ENCODE measurements around the gene MYO1H.
"Not testable (repeated sequence)": the region's sequence is repeated elsewhere in the genome, so short reads cannot be mapped to it uniquely, and the experiment has no call there.

Gene MYO1H

DNA sequence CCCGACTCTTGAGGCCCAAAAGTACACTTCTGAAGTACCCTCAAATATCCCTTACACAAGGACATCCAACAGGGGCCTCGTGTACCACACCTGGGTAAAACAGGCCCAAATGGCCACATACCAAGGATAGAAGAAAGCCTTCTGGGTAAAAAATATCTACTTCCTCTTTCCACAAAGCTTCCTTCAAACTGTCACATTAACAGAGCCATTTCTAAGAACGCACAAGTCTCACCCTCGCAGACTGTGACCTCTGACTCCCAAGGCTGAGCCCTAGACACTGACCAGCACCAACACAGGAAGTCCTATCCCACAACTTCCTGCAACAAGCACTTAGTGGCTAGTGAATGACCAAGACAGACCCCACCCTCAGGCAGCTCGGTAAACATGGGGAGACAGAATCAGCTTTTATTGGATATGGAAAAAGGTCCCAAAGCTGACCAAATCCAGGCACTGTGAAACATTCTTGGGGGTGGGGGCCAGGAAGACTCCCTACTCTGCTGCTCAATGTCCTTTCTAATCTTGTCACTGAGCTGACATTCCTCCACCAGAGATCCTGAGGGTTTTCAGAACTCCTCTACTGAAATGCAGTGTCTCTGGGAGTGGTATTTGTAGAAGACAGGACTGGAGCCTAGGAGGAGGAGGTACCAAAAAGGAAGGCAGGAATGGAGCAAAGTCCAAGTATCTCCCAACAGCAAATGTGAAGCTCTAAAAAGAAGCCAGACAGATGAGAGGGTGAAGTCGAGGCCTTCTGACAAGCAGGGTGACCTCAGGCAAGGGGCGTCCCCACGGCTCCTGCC is 113.5 kb downstream of the MYO1H start:
- DNase-seq: peak; percentile 41
- in situ Hi-C loops (cut with HindIII; ENCODE audit: low pct_ligation_motif_present, low pct_unique_long_range_greater_than_20kb, low sequenced_read_pairs): no loop called here

DNA sequence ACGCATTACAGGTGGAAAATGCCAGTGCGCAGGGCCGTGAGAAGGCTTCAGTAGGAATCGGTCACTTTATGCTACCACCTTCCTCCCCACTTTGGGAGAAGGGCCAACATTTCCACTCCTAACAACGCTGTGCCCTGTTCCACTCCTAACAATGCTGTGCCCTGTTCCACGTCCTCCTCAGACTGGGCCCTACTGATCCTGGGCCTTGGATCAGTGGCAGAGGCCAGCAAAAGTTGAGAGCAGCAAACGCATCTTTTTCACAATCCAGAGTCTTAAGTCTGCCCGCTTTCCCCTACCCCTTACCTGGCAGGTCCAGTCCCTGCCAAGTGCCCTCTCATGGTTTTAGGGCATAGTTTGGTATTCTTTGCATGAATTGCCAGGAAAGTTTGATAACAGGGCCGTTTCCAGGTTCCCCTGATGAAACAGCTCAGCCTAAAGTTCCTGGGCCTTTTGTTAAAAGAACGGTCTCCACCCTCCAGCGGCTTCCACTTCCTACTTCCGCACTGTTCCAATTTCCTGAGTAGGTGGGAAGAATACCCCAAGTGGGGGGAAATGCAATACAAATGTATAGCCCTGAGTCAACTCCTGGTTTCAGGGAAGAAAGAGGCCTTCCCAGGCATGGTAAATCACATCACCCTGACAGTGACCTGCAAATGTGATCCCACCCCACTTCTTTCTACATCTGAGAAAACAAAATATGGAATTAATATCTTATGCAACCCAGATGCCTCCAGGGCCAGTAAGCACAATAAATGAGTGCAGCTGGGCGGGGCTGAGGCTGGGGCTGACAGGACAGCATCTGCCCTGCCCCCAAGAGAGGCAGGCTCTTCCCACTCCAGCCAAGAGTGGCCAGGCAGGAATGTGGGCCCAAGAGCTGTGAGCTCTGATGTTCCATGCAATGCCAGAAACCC is 114.4 kb downstream of the MYO1H start:
- DNase-seq: peak; percentile 83
- in situ Hi-C loops (cut with HindIII; ENCODE audit: low pct_ligation_motif_present, low pct_unique_long_range_greater_than_20kb, low sequenced_read_pairs): no loop called here

DNA sequence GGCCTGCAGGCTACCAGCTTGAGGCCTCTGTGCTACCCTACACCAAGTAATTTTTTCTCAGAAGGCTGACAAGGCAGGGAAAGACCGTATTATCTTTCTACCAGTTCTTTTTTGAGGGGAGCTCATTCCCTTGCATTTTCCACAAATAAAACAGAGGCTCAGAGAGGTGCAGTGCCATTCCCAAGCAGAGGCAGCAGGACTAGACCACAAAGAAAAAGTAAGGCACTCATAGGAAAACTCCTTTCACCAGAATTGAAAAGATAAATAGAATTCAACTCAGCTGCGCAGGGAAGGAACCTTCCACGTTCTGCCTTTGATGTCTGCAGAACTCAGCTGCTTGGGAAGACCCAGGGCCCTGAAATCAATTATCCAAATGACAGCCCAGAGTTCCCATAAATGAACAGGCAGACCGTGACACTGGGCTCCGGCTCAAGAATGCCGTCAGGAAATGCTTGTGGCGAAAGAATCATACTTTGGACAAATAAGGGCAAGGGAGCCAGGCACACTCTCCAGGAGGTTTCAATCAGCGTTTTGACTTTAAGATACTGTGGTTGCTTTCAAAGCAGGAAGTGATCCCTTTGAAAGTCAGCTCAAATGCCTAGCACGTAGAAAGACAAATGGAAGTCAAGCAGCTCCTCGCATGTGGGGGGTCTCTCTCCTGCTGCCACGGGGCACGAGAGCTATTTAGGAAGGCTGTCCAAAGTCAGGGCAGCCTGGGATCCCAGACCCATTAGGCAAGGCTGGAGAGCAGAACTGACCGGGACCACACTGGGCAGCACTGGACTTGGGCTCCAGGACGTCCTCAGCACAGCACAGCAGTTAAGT is 115.4 kb downstream of the MYO1H start:
- in situ Hi-C loops (cut with HindIII; ENCODE audit: low pct_ligation_motif_present, low pct_unique_long_range_greater_than_20kb, low sequenced_read_pairs): no loop called here
- peak; percentile 98 for DNase-seq

DNA sequence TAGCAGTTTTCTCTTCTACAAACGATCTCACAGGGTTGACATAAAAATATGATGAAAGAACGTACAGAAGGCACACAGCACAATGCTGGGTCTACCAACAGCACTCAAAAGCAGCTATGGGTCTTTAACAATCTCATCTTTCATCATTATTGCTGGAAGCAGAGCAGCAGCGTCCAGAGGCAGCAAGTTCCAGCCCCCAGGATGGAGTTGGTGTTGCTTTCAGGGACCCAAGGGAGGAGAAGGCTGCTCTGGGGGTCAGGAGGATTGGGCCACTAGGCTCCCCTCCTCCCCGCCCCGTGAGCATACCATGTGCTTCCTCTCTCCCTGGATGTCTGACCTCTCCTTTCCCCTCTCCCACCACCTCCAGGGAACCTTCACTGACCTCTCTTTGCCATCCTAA is 116.1 kb downstream of the MYO1H start:
- in situ Hi-C loops (cut with HindIII; ENCODE audit: low pct_ligation_motif_present, low pct_unique_long_range_greater_than_20kb, low sequenced_read_pairs): no loop called here
- peak; percentile 19 for DNase-seq

DNA sequence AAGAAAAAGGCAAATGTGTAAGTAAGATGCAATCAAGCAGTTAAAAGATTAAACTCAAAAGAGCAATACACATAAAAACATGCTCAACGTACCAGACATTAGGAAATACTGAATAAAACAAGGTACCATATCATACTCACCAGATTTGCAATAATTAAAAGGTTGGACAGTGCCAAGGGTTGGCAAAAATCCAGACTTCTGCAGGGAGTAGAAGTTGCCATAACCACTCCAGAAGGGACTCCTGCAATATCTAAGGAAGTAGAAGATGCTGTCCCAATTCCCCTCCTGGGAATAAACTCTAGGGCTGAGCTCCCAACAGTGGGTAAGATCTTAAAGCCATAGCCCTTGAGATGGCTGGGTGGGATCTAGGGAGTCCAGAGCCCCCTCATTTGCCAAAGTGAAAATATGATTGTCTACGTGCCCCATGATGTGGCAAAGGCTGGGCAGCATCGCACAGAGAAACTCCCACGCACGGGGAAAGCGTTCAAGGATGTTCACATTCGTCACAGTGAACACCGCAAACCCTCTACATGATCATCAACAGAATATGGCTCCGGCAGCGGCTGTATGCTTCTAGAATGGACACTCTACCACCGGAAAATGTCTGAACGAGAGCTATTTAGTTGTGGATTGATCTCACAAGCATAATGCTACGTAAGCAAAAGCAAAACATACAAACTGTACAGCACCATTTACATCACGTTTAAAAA is 117.1 kb downstream of the MYO1H start:
- in situ Hi-C loops (cut with HindIII; ENCODE audit: low pct_ligation_motif_present, low pct_unique_long_range_greater_than_20kb, low sequenced_read_pairs): no loop called here
- no peak for DNase-seq

DNA sequence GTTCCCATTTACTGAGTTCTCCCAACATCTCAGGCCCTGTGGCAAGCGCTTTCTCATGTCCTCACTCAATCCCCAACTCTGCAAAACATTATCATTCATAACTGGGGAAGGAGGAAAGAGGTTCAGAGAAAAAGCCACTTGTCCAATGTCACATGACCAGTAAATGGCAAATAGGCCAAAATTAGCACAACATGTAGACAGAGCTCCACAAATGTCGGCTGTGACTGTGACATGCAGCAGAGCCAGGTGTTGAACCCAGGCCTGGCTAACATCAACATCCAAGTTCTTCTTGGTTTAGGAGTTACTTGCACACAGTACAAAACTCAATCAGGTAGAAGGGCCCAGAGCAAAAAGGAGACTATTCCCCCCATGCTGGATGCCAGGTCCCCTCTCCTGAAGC is 118.6 kb downstream of the MYO1H start:
- DNase-seq: no peak
- in situ Hi-C loops (cut with HindIII; ENCODE audit: low pct_ligation_motif_present, low pct_unique_long_range_greater_than_20kb, low sequenced_read_pairs): no loop called here

DNA sequence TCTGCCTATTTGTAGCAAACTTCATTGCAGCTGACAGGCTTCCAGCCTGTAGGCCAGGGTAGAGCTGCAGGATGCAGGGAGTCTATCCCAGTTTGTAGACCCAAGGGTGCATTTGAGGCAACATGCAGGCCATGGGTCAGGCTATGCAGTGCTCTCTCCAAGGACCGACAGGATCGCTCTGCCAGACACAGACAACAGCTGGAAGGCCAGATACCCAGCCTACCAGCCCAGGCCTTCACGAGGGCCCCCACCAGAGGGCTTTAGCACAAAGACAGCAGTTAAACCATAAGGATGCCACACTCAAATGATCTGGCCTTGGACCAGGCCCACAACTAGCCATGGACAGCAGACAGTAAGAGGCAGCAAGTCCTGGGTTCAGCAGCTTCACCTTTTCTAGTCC is 119.1 kb downstream of the MYO1H start:
- in situ Hi-C loops (cut with HindIII; ENCODE audit: low pct_ligation_motif_present, low pct_unique_long_range_greater_than_20kb, low sequenced_read_pairs): no loop called here
- no peak for DNase-seq

DNA sequence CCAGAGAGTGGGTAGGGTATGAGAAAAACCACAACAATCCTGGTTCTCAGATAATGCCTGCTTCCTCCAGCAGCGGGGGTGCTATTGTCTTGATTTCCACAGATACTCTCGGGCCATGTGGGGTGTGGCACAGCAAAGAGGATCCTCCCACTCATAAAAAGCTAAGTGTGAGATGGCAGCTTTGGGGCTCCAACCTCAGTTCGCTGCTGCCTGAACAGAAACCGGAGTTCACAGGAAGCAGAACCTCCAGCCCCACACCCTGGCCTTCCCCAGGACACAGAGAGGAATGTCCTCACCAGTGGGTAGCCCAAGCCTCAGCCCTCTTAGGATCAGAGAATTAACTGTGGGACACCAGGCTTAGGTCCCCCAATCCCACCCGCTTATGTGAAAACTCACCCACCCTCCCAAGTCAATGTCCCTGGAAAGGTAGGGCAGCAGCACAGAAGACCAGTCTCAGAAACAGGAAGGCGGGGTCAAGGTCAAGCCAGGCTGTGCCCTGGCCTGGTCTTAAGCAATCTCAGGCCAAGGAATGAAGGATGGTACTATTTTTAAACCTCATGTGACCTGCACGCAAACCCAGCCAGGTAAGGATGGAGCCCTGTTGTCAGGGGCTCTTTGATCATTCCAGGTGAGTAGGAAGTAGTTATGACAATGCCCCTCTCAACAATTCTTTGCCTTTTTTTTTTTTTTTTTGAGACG is 120.4 kb downstream of the MYO1H start:
- no peak for DNase-seq

DNA sequence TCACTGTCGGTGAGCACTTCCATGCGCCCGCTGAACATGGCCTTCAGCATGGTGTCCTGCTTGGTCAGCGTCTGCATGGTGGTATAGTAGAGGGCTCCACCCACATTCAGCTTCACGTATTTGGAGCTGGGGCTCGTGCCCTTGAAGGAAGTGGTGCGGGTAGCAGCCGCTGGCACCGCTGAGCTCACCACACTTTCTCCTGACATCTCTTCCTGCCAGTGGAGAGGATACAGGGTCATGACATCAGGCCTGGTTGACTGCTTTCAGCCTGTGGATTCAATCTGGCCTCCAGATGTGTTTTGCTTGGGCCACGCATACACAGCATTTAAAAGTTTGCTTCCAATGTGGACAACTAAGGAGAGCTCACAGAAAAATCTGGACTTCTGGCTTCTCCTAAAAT is 121.8 kb downstream of the MYO1H start:
- DNase-seq: no peak
- in situ Hi-C loops (cut with HindIII; ENCODE audit: low pct_ligation_motif_present, low pct_unique_long_range_greater_than_20kb, low sequenced_read_pairs): no loop called here

More for the DNA sequence above, 120.4 kb downstream of the MYO1H start:
- in situ Hi-C loops (cut with HindIII; ENCODE audit: low pct_ligation_motif_present, low pct_unique_long_range_greater_than_20kb, low sequenced_read_pairs): no loop called here

DNA sequence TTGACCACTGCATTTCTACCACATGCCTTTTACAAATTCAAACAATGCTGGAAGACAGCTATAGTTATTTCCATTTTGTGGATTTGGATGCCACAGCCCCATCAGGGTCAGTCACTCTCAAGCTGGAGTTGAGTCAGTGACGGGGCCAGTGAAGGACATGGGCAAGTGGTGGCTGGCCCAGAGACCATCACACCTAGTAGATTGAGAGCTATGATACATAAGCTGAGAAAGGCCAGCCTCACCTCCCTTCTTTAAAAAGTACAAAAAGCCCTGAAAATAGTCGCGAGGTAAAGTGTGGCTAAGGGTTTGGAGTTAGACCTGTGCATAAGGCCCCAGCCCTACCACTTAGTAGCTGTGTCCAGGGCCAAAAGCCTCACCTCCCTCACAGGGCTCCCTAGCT is 125.3 kb downstream of the MYO1H start:
- in situ Hi-C loops (cut with HindIII; ENCODE audit: low pct_ligation_motif_present, low pct_unique_long_range_greater_than_20kb, low sequenced_read_pairs): no loop called here
- DNase-seq: no peak

DNA sequence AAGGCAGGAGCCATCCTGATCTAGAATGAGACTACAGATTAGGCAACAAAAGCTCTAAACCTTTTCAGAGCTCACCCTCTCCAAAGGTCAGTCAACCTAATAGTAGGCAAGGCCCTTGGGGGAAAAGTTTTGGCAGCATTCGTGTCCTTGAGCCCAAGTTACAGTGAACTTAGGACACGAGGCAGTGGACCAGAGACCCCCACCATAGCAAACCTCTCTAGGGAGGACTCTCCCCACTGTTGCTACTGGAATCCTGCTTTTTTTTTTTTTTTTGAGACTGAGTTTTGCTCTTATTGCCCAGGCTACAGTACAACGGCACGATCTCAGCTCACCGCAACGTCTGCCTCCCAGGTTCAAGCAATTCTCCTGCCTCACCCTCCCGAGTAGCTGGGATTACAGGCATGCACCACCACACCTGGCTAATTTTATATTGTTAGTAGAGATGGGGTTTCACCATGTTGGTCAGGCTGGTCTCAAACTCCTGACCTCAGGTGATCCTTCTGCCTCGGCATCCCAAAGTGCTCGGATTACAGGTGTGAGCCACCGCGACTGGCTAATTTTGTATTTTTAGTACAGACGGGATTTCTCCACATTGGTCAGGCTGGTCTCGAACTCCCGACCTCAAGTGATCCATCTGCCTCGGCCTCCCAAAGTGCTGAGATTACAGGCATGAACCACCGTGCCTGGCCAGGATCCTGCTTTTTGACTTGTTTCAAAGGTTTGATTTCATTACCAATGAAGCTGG is 126.0 kb downstream of the MYO1H start:
- in situ Hi-C loops (cut with HindIII; ENCODE audit: low pct_ligation_motif_present, low pct_unique_long_range_greater_than_20kb, low sequenced_read_pairs); DNase-seq: not testable (repeated sequence)

DNA sequence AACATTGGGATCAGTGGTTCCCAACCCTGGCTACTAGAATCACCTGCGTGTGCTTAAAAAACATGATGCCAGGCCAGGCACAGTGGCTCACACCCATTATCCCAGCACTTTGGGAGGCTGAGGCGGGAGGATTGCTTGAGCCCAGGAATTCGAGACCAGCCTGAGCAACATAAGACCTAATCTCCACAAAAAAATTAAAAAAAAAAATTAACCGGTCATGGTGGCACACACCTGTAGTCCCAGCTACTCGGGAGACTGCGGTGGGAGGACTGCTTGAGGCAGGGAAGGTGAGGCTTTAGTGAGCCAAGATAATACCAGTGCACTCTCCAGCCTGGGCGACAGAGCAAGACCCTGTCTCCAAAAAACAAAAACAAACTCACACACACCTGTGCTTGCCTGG is 127.4 kb downstream of the MYO1H start:
- DNase-seq: no peak
- in situ Hi-C loops (cut with HindIII; ENCODE audit: low pct_ligation_motif_present, low pct_unique_long_range_greater_than_20kb, low sequenced_read_pairs): no loop called here

DNA sequence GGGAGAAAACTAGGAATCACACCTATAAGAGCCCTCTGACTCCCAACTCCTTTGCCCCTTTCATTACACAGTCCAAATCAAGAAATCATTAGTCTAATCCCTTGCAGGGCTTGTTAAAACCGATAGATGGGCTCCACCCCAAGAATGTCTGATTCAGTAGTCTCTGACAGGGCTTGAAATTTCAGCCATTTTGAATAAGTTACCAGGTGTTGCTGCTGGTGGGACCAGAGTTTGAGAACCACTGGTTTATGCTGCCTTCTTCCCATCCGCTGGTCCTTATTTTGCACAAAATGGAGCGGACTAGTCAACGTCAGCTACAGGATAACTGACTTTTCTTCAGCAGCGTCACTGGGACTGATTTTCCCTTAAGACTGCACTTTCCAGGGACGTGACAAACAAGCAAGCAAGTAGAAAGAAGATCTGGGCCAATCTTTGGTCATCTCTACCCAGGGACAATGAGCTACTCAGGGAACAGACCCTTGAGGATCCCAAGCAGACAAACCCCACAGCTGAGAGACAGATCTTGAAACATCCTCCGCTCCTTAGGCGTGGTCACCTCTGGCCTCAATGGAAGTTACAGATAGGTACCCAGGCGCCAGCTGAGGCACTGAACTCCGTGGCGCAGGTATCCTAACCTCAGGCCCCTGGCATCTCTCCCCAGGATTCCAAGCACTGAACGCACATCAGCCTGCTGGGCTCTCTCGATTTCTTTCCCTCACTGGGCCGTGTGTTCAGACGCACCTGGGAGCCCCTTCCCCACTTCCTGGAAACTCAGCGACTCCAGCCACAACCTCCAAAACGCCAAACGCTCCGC is 128.5 kb downstream of the MYO1H start:
- in situ Hi-C loops (cut with HindIII; ENCODE audit: low pct_ligation_motif_present, low pct_unique_long_range_greater_than_20kb, low sequenced_read_pairs): no loop called here
- DNase-seq: no peak

DNA sequence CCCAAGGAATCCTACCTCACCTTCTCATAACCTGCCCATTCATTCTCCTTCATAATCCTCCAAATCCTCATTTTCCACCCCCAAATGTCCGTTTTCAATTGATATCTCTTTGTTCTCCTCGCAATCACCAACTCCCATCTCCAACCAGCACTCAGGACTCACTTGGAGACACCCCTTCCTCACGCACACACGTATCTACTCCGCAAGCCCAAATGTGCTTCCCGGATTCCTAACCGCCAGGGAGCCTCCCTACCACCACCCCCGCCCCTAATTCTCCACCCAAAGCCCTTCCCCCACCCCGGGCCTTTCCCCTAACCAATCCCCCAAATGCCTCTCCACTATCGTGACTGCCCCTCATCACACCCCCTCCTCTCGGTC is 129.1 kb downstream of the MYO1H start:
- no peak for DNase-seq
- in situ Hi-C loops (cut with HindIII; ENCODE audit: low pct_ligation_motif_present, low pct_unique_long_range_greater_than_20kb, low sequenced_read_pairs): no loop called here

DNA sequence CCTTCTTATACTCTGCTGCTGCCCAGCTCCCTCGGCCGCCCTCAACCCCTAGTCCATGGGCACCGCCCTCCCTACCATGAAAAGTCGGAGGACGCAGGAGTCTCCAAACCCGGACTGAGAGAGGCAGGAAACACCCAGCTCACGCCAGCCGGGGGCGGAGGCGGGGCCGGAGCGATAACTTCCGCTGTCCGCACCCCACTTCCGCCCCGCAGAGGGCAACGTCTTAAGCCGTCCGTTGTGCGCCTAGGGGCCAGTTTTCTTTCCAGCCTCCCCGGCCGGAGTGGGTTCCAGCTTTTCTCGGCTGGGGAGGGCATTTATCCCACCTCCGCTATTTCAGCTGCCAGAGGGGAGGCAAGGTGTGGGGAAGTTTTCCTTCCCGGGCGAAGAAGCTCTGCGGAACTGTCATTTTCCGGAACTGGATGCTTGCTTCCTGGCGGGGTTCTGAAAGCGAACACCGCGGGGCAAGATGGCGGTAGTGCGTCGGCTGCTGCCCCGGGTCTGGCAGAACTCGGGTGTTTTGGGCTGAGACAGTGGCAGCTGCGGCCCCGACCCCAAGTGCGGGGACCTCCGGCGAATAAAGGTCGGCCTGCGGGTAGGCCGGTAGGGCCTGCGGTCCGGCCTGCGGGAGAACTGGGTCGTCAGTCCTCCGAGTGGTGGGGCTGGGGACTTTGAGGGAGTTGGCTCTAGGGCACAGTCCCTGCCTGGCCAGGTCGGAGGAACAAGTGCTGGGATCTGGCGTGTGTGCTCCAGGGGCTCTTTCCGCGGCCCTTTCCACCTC is 129.7 kb downstream of the MYO1H start, which contains the start of the genes KCTD10 and UBE3B:
Gene KCTD10, minus strand, starts transcription at position 116 of the 778 bp plus-strand sequence. Its CDS starts 38 bp downstream, at position 78.
Gene UBE3B, plus strand, starts transcription at position 450 of the 778 bp plus-strand sequence. CDS start 5,918 bp downstream, outside the sequence.
- peak; percentile 96 for DNase-seq
- in situ Hi-C loops (cut with HindIII; ENCODE audit: low pct_ligation_motif_present, low pct_unique_long_range_greater_than_20kb, low sequenced_read_pairs): no loop called here

DNA sequence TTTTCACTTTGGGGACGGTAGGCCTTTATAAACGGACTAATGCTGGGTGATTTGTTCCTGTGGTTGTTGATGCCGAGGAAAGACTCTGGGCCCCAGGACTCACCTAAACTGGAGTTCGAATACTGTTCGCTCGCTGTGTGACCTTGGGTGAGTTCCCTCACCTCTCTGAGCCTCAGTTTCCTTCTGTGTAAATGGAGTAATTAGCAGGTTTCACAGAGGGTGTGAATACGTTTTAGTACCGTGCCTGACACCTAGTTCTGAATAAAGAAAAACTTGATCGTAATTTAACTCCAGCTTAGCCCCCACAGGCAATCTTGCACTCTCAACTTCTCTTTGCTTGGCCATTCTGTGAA is 130.2 kb downstream of the MYO1H start:
- in situ Hi-C loops (cut with HindIII; ENCODE audit: low pct_ligation_motif_present, low pct_unique_long_range_greater_than_20kb, low sequenced_read_pairs): no loop called here
- no peak for DNase-seq

All from ACHN (cell line).